DOHH2 (cell line): ENCODE results near the gene CHCHD3.

Source experiments
- EZH2phosphoT487 ChIP-seq: fragments of 200-600 bp; sonication (generic); IDR thresholded peaks from 2 replicates; pipeline ENCODE4 v1.6.1; 2017; ENCODE audit warnings: borderline replicate concordance, mild to moderate bottlenecking, antibody characterized with exemption, low read length, moderate library complexity, mixed read lengths
- TF ChIP-seq, protein P1 (sequence below): fragments of 200-600 bp; sonication (generic); IDR thresholded peaks from one replicate; pipeline ENCODE4 v1.5.1; 2014; ENCODE audit warnings: antibody characterized with exemption, mild to moderate bottlenecking, low read depth, low read length; ENCODE audit not compliant: poor library complexity, severe bottlenecking

- TF ChIP-seq, protein P1, sequence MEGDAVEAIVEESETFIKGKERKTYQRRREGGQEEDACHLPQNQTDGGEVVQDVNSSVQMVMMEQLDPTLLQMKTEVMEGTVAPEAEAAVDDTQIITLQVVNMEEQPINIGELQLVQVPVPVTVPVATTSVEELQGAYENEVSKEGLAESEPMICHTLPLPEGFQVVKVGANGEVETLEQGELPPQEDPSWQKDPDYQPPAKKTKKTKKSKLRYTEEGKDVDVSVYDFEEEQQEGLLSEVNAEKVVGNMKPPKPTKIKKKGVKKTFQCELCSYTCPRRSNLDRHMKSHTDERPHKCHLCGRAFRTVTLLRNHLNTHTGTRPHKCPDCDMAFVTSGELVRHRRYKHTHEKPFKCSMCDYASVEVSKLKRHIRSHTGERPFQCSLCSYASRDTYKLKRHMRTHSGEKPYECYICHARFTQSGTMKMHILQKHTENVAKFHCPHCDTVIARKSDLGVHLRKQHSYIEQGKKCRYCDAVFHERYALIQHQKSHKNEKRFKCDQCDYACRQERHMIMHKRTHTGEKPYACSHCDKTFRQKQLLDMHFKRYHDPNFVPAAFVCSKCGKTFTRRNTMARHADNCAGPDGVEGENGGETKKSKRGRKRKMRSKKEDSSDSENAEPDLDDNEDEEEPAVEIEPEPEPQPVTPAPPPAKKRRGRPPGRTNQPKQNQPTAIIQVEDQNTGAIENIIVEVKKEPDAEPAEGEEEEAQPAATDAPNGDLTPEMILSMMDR: no peak
- TF ChIP-seq EZH2phosphoT487: no peak
Measured at GRCh38 chr7:133015888-133016287, 66.0 kb downstream of the CHCHD3 start.
